A549 (cell line): ENCODE measurements around the gene NINL.

Source experiments
- BHLHE40 ChIP-seq: IDR thresholded peaks from 2 replicates; pipeline ENCODE4 v1.6.1; 2012; ENCODE audit warnings: low read depth, low read length, inconsistent platforms
- FOSL2 ChIP-seq, 2 experiments: fragments of 450-650 bp in 1 of 2; fragments of >200 bp in 1 of 2; sonication (Bioruptor Twin) in 1 of 2; formaldehyde crosslinking; IDR thresholded peaks; 2 replicates each; pipeline versions ENCODE4 v1.5.0 to v1.6.1; 2016 to 2020; ENCODE audit warnings: mild to moderate bottlenecking in 1 of 2, moderate library complexity in 1 of 2
- JUN ChIP-seq, 2 experiments: fragments of >200 bp; sonication (Bioruptor Twin); formaldehyde crosslinking; IDR thresholded peaks; 2 replicates in 1 of 2; 3 replicates in 1 of 2; pipeline ENCODE4 v1.6.1; 2016 to 2017
- MAFK ChIP-seq: fragments of 450-650 bp; IDR thresholded peaks from 2 replicates; pipeline ENCODE4 v1.6.1; 2014; ENCODE audit not compliant: partially characterized antibody
- MYC ChIP-seq: IDR thresholded peaks from 2 replicates; pipeline ENCODE4 v1.6.1; 2012; ENCODE audit warnings: mild to moderate bottlenecking, inconsistent platforms, low read length, improper control_type of control experiment, borderline replicate concordance
- NPAS2 ChIP-seq: fragments of 250-450 bp; sonication (Bioruptor Pico); IDR thresholded peaks from 2 replicates; pipeline ENCODE4 v1.8.0; 2022; ENCODE audit warnings: mild to moderate bottlenecking, moderate library complexity, borderline replicate concordance
- POLR2A ChIP-seq: IDR thresholded peaks from 2 replicates; pipeline ENCODE4 v1.6.1; 2012; ENCODE audit warnings: mild to moderate bottlenecking, low read length
- SMC3 ChIP-seq: fragments of >200 bp; sonication (Bioruptor Twin); formaldehyde crosslinking; IDR thresholded peaks from 3 replicates; pipeline ENCODE4 v1.6.1; 2018; ENCODE audit warnings: inconsistent platforms
- ZFP36 ChIP-seq: fragments of 450-650 bp; IDR thresholded peaks from 2 replicates; pipeline ENCODE4 v1.6.1; 2014; ENCODE audit warnings: borderline replicate concordance; ENCODE audit not compliant: partially characterized antibody
- TF ChIP-seq, protein P1 (sequence below): fragments of >200 bp; sonication (Bioruptor Twin); formaldehyde crosslinking; IDR thresholded peaks from 3 replicates; pipeline ENCODE4 v1.5.1; 2016
- TF ChIP-seq, protein P2 (sequence below): fragments of 200-600 bp; sonication (generic); IDR thresholded peaks from 2 replicates; pipeline ENCODE4 v1.6.1; 2016; ENCODE audit warnings: antibody characterized with exemption, mild to moderate bottlenecking, moderate library complexity

DNA sequence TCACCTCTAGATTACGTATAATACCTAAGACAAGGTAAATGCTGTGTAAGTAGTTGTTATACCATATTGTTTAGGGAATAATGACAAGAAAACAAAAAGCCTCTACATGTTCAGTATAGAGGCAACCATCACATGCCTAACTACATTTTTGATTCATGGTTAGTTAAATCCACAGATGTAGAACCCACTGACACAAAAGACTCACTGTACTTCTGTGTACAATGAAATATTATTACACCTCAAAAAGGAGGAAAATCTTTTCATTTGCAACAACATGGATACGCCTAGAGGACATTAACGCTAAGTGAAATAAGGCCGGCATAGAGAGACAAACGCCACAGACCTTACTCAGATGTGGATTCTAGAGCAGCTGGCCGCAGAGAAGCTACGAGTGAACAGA lies 50.5 kb downstream of the NINL start:
- TF ChIP-seq, protein P1, sequence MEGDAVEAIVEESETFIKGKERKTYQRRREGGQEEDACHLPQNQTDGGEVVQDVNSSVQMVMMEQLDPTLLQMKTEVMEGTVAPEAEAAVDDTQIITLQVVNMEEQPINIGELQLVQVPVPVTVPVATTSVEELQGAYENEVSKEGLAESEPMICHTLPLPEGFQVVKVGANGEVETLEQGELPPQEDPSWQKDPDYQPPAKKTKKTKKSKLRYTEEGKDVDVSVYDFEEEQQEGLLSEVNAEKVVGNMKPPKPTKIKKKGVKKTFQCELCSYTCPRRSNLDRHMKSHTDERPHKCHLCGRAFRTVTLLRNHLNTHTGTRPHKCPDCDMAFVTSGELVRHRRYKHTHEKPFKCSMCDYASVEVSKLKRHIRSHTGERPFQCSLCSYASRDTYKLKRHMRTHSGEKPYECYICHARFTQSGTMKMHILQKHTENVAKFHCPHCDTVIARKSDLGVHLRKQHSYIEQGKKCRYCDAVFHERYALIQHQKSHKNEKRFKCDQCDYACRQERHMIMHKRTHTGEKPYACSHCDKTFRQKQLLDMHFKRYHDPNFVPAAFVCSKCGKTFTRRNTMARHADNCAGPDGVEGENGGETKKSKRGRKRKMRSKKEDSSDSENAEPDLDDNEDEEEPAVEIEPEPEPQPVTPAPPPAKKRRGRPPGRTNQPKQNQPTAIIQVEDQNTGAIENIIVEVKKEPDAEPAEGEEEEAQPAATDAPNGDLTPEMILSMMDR, result no peak
- no peak for TF ChIP-seq POLR2A
- no peak for TF ChIP-seq SMC3
- TF ChIP-seq BHLHE40, result no peak
- TF ChIP-seq, protein P2, sequence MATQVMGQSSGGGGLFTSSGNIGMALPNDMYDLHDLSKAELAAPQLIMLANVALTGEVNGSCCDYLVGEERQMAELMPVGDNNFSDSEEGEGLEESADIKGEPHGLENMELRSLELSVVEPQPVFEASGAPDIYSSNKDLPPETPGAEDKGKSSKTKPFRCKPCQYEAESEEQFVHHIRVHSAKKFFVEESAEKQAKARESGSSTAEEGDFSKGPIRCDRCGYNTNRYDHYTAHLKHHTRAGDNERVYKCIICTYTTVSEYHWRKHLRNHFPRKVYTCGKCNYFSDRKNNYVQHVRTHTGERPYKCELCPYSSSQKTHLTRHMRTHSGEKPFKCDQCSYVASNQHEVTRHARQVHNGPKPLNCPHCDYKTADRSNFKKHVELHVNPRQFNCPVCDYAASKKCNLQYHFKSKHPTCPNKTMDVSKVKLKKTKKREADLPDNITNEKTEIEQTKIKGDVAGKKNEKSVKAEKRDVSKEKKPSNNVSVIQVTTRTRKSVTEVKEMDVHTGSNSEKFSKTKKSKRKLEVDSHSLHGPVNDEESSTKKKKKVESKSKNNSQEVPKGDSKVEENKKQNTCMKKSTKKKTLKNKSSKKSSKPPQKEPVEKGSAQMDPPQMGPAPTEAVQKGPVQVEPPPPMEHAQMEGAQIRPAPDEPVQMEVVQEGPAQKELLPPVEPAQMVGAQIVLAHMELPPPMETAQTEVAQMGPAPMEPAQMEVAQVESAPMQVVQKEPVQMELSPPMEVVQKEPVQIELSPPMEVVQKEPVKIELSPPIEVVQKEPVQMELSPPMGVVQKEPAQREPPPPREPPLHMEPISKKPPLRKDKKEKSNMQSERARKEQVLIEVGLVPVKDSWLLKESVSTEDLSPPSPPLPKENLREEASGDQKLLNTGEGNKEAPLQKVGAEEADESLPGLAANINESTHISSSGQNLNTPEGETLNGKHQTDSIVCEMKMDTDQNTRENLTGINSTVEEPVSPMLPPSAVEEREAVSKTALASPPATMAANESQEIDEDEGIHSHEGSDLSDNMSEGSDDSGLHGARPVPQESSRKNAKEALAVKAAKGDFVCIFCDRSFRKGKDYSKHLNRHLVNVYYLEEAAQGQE, result no peak
- TF ChIP-seq NPAS2, result no peak
- no peak for TF ChIP-seq MAFK
- no peak for TF ChIP-seq JUN (IDR thresholded peaks at IDR 0.05)
- TF ChIP-seq ZFP36, result no peak
- no peak for TF ChIP-seq FOSL2 (IDR thresholded peaks at IDR 0.05)
- TF ChIP-seq FOSL2 (CRISPR knock-in tag; IDR thresholded peaks at IDR 0.05), result no peak
- no peak for TF ChIP-seq MYC
